GM19351 (cell line): Measurements from ENCODE around the gene SLC29A3.
"Not testable (repeated sequence)": the region's sequence is repeated elsewhere in the genome, so short reads cannot be mapped to it uniquely, and the experiment has no call there.

ENCODE experiments used
- ATAC-seq: cut with Tn5 transposase; IDR thresholded peaks from one replicate; pipeline ENCODE4 v1.9.1; 2021; ENCODE audit warnings: mild to moderate bottlenecking, moderate library complexity; ENCODE audit not compliant: unreplicated experiment

SLC29A3 gene

GRCh38 chr10:71319042-71319799, at the start of gene SLC29A3:
TSS of gene SLC29A3 (plus strand) at chr10:71319259. CDS start at chr10:71319310, 51 bp downstream.
- ATAC-seq: peak; percentile 78

- ATAC-seq: no peak
These were observed 49.5 kb upstream of the SLC29A3 start for GRCh38 chr10:71269301-71270288.

GRCh38 chr10:71270301-71271220, 48.5 kb upstream of the SLC29A3 start:
- ATAC-seq: no peak

- ATAC-seq: no peak
These were observed 47.4 kb upstream of the SLC29A3 start for GRCh38 chr10:71271662-71272055.

DNA sequence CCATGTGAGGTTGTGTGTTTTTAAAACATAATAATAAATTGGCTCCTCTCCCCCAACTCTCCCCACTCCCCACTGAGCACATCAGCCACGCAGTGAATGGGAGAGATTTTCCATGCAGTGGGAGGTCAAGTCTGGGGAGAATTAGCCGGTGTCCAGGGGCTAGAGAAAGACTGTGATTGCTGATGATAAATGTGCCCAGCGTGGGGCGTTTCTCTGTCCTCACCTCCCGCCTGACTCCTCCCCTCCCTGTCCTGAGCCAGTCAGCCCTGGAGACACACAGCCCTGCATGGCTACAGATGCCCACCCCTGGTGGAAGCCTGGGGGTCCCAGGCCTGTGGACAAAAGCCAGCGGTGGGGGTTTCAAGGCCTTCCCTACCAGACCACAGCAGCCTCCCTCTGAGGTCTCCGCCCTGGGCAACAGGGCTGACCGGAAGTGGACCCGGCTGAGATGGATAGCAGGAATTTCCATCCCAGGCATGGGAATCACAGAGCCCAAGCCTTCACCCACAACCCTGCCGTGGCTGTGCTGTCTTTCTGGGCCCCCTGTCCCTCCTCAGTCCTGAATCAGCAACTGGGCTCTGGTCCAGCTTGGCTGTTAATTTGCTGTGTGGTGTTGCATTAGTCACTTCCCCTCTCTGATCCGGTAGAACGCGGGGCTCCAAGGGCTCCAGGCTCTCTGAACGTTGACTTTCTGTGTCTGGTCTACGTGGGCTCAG, 46.8 kb upstream of the SLC29A3 start:
- ATAC-seq: no peak

DNA sequence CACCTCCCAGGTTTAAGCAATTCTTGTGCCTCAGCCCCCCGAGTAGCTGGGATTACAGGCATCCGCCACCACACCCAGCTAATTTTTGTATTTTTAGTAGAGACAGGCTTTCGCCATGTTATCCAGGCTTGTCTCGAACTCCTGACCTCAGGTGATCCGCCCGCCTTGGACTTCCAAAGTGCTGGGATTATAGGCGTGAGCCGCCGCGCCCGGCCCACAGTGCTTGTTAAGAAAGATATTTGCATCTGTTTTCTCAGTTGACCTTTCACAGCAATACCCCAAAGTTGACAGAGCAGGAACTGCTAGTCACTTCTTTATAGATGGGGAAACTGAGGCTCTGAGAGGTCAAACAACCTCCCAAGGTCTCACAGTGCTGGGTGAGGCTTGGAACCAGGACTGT, 46.1 kb upstream of the SLC29A3 start:
- not testable (repeated sequence) for ATAC-seq

DNA sequence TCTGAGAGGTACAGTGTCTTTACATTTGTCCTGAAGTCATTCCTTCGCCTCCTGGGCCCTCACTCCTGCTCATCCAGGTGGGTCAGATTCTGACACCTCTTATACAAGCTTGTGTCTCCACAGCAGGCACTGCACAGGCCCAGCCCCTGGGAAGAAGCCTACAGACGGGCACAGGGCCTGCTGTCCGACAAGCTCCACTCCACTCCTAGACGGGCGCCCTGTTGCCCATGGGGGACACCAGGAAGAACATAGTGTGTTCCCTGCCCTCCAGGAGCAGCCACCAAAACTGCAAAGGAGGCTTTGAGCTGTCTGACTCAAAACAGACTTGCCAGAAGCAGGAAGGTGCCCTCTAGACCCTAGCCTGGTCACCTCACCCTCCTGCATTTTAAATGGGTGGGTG, 45.6 kb upstream of the SLC29A3 start:
- ATAC-seq: no peak

GRCh38 chr10:71274901-71275796, 43.9 kb upstream of the SLC29A3 start:
- ATAC-seq: no peak

GRCh38 chr10:71276873-71277272, 42.2 kb upstream of the SLC29A3 start:
- ATAC-seq: no peak

DNA sequence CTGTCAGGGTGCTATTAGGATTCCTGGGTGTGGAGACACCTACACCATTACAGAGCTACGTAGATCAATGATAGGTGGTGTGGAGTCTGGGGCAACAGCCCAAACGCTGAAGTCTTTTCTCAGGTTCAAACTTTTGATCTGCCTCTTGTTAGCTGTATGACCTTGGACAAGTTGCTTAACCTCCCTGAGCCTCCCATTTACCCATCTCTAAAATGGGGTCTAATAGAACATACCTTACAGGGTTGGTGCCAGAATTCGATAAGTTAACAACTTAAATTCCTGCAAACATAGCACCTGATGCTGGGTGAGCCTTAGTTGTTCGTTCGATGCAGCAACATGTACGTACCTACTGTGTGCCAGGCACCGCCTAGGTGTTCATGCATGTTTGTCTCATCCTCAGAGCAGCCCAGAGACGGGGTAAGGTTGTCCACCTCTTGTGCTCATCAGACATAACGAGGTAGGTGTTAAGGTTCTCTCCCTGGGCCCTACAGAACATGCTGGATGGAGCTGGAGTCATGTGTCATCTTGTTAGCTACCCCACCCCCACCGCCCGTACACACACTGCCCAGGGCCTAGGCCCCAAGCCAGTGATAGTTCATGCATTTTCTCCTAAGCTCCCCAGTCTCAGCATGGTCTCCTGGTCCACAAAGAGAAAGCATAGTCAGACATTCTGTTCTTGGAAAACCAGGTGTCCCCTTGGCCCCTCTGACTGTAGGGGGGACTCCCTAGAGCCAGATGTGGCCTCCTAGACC, 41.0 kb upstream of the SLC29A3 start:
- ATAC-seq: no peak

GRCh38 chr10:71278691-71279588, 40.1 kb upstream of the SLC29A3 start:
- ATAC-seq: no peak

- ATAC-seq: no peak
These were observed 39.4 kb upstream of the SLC29A3 start for GRCh38 chr10:71279590-71280170.

- no peak for ATAC-seq
These were observed 38.8 kb upstream of the SLC29A3 start for GRCh38 chr10:71280216-71280615.

DNA sequence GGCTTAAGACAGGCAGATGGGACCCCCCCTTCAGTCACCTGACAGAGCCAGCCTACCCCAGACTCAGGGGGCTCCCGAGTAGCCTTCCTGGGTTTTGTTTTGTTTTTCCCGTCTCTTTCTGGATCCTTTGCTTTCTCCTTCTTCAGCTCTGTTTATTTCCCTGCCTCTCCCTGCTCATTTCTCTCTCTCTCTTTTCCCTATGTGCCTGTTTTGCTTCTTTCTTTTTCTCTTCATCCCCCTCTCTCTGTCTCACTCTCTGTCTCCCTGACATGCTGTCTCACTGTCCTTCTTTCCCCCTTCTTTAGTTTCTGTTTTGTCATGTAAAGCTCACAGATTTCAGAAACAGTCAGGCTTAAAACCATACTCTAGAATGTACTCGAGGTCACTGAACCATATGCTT, 38.2 kb upstream of the SLC29A3 start:
- no peak for ATAC-seq

- ATAC-seq: no peak
These were observed 37.3 kb upstream of the SLC29A3 start for GRCh38 chr10:71281646-71282322.

- ATAC-seq: no peak
These were observed 36.8 kb upstream of the SLC29A3 start for GRCh38 chr10:71282323-71282680.

DNA sequence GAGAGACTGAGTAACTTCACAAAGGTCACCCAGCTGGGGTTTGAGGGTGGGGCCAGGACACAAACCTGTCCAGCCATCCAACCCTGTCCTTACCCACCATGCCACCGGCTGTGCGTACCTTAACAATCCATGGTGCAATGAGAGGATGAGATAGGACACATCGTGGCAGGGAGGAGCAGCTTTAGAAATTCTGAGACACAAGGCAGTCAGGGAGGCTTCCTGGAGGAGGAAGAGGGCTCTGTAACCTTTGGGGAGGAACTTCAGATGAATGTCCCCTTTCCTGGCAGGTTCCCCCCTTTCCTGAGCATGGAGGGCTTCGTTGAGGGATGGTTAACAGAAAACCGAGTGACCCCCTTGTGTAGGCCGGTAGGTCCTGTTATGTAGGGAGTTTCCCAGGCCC, 35.6 kb upstream of the SLC29A3 start:
- no peak for ATAC-seq
